Neural progenitor cell (in vitro differentiated cells): Measurements from ENCODE around the gene BAZ2A. TPM values are rescaled to one million over a fixed set of nuclear protein-coding genes. Genes with fewer than 3 reads are reported as not detected.
A peak's percentile ranks its signal among the peaks of the same experiment; 100 is the strongest.

Experiments
- DNase-seq: peaks from one replicate; pipeline ENCODE4 v3.0.0-alpha.2; 2016; ENCODE audit warnings: low spot score
- H2AFZ ChIP-seq: fragments of 200-600 bp; sonication (generic); replicated peaks from 2 replicates; pipeline ENCODE4 v1.6.1; 2016; ENCODE audit warnings: antibody characterized with exemption
- H3F3A ChIP-seq: fragments of 200-600 bp; sonication (generic); 2 replicates; pipeline ENCODE4 v1.6.1; 2016; ENCODE audit warnings: antibody characterized with exemption, low read depth
- H3K27ac ChIP-seq: fragments of 200-600 bp; sonication (generic); 2 replicates; pipeline ENCODE4 v1.5.1; 2016; ENCODE audit warnings: mild to moderate bottlenecking
- H3K27me3 ChIP-seq: fragments of 200-600 bp; sonication (generic); 2 replicates; pipeline ENCODE4 v1.6.1; 2016; ENCODE audit warnings: mild to moderate bottlenecking, moderate library complexity
- H3K36me3 ChIP-seq: fragments of 200-600 bp; sonication (generic); 2 replicates; pipeline ENCODE4 v1.5.1; 2016
- H3K4me1 ChIP-seq: fragments of 200-600 bp; sonication (generic); 2 replicates; pipeline ENCODE4 v1.6.1; 2016; ENCODE audit warnings: mixed run types
- H3K4me2 ChIP-seq: fragments of 200-600 bp; sonication (generic); 2 replicates; pipeline ENCODE4 v1.6.1; 2016
- H3K4me3 ChIP-seq: fragments of 200-600 bp; sonication (generic); 2 replicates; pipeline ENCODE4 v1.5.1; 2016
- H3K79me2 ChIP-seq: fragments of 200-600 bp; sonication (generic); 2 replicates; pipeline ENCODE4 v1.6.1; 2016; ENCODE audit warnings: low read depth
- H3K9ac ChIP-seq: fragments of 200-600 bp; sonication (generic); 2 replicates; pipeline ENCODE4 v1.6.1; 2016
- H3K9me3 ChIP-seq: fragments of 200-600 bp; sonication (generic); 2 replicates; pipeline ENCODE4 v1.5.1; 2016; ENCODE audit warnings: low read depth
- H4K20me1 ChIP-seq: fragments of 200-600 bp; sonication (generic); 2 replicates; pipeline ENCODE4 v1.6.1; 2016; ENCODE audit warnings: low read depth
- H3K27ac Mint-ChIP-seq: 3 replicates; pipeline ENCODE4 v1.8.0; 2021; ENCODE audit warnings: mixed read lengths
- H3K27me3 Mint-ChIP-seq: 2 replicates; pipeline ENCODE4 v1.8.0; 2022; ENCODE audit warnings: low read depth, mild to moderate bottlenecking, inconsistent platforms, moderate library complexity, mixed read lengths; ENCODE audit not compliant: insufficient read depth
- H3K36me3 Mint-ChIP-seq: 3 replicates; pipeline ENCODE4 v1.8.0; 2021; ENCODE audit warnings: mixed read lengths
- H3K4me1 Mint-ChIP-seq: 3 replicates; pipeline ENCODE4 v1.8.0; 2021; ENCODE audit warnings: mixed read lengths
- H3K4me3 Mint-ChIP-seq: 3 replicates; pipeline ENCODE4 v1.8.0; 2021; ENCODE audit warnings: mild to moderate bottlenecking, moderate library complexity, mixed read lengths
- H3K9me3 Mint-ChIP-seq: 3 replicates; pipeline ENCODE4 v1.8.0; 2020; ENCODE audit warnings: mixed read lengths
- EZH2 ChIP-seq: fragments of 200-600 bp; sonication (generic); IDR thresholded peaks from 2 replicates; pipeline ENCODE4 v1.6.1; 2017; ENCODE audit warnings: antibody characterized with exemption, mild to moderate bottlenecking, moderate library complexity
- EZH2phosphoT487 ChIP-seq: fragments of 200-600 bp; sonication (generic); IDR thresholded peaks from 2 replicates; pipeline ENCODE4 v1.6.1; 2017; ENCODE audit warnings: antibody characterized with exemption
- total RNA-seq: library from RNA; depleted of rRNA; stranded (reverse); fragments of >200 nt; gene quantifications from 2 replicates; pipeline ENCODE4 v1.2.3, GENCODE V29; 2015; ENCODE audit warnings: low replicate concordance
- TF ChIP-seq, protein P1 (sequence below): fragments of 200-600 bp; sonication (generic); IDR thresholded peaks from 2 replicates; pipeline ENCODE4 v1.5.1; 2017; ENCODE audit warnings: antibody characterized with exemption, mild to moderate bottlenecking

The BAZ2A gene
- total RNA-seq, 1 donor from 2014 or later: 27.1 TPM

- Histone ChIP-seq H4K20me1 (no peaks in the 10 kb centered on the region), H3K27ac (no peak overlapping the region), H3F3A (peaks cover 7% of the 10 kb centered on the region), H3K4me3 (no peak overlapping the region), H3K4me1 (peaks cover 9% of the 10 kb centered on the region), H2AFZ (no peak overlapping the region), H3K9me3 (no peaks in the 10 kb centered on the region), H3K27me3 (no peaks in the 10 kb centered on the region), H3K79me2 (no peaks in the 10 kb centered on the region), H3K4me2 (no peak overlapping the region), H3K9ac (no peak overlapping the region), H3K36me3 (no peaks in the 10 kb centered on the region)
- DNase-seq: no peak
- H3K27ac Mint-ChIP-seq: no peak overlapping the region
- H3K27me3 Mint-ChIP-seq: peaks cover 2% of the 10 kb centered on the region
- H3K4me1 Mint-ChIP-seq: peaks cover 8% of the 10 kb centered on the region
- TF ChIP-seq EZH2phosphoT487 (no peak), EZH2 (no peak)
- TF ChIP-seq, protein P1, sequence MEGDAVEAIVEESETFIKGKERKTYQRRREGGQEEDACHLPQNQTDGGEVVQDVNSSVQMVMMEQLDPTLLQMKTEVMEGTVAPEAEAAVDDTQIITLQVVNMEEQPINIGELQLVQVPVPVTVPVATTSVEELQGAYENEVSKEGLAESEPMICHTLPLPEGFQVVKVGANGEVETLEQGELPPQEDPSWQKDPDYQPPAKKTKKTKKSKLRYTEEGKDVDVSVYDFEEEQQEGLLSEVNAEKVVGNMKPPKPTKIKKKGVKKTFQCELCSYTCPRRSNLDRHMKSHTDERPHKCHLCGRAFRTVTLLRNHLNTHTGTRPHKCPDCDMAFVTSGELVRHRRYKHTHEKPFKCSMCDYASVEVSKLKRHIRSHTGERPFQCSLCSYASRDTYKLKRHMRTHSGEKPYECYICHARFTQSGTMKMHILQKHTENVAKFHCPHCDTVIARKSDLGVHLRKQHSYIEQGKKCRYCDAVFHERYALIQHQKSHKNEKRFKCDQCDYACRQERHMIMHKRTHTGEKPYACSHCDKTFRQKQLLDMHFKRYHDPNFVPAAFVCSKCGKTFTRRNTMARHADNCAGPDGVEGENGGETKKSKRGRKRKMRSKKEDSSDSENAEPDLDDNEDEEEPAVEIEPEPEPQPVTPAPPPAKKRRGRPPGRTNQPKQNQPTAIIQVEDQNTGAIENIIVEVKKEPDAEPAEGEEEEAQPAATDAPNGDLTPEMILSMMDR: no peak
- H3K4me3 Mint-ChIP-seq: no peak overlapping the region
- peaks cover 4% of the 10 kb centered on the region for H3K36me3 Mint-ChIP-seq
- no peaks in the 10 kb centered on the region for H3K9me3 Mint-ChIP-seq
Observed at GRCh38 chr12:56574210-56574609, 55.9 kb downstream of the BAZ2A start.

- no peak overlapping the region for H3K27ac ChIP-seq
- Mint-ChIP-seq H3K4me3 (no peak overlapping the region), H3K9me3 (no peaks in the 10 kb centered on the region), H3K36me3 (peaks cover 5% of the 10 kb centered on the region), H3K4me1 (peaks cover 8% of the 10 kb centered on the region), H3K27ac (no peak overlapping the region), H3K27me3 (peaks cover 4% of the 10 kb centered on the region)
- no peak overlapping the region for H3K4me3 ChIP-seq
- no peaks in the 10 kb centered on the region for H3K36me3 ChIP-seq
- no peaks in the 10 kb centered on the region for H3K9me3 ChIP-seq
- no peaks in the 10 kb centered on the region for H3K27me3 ChIP-seq
- no peaks in the 10 kb centered on the region for H3K79me2 ChIP-seq
- no peak overlapping the region for H2AFZ ChIP-seq
- DNase-seq: no peak
- H4K20me1 ChIP-seq: no peaks in the 10 kb centered on the region
- TF ChIP-seq EZH2phosphoT487 (no peak), EZH2 (no peak)
- TF ChIP-seq, protein P1: no peak
- no peak overlapping the region for H3K4me2 ChIP-seq
- H3K9ac ChIP-seq: no peak overlapping the region
- H3K4me1 ChIP-seq: peaks cover 9% of the 10 kb centered on the region
- peaks cover 7% of the 10 kb centered on the region for H3F3A ChIP-seq
Observed at GRCh38 chr12:56572288-56572687, 57.8 kb downstream of the BAZ2A start.

DNA sequence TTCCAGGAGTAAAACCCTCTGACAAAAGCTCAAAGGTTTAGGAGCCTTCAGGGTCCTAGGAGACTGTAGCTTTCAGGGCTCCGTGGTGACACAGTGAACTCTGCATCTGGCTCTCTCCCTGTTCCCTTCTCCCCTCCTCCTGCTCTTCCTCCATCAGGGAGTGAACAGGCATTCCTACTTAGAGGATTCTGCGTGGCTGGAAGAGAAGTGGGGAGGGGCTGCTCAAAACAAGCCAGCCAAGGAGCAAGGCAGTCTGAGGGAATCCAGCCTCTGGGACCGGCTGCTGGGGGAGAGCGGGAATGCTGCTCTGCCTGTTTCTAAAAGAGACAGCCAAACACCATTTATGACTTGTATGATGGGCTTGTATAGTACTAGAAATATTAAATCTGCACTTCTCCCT lies 59.0 kb downstream of the BAZ2A start:
- no peaks in the 10 kb centered on the region for H3K36me3 ChIP-seq
- H3K4me1 Mint-ChIP-seq: peaks cover 8% of the 10 kb centered on the region

DNA sequence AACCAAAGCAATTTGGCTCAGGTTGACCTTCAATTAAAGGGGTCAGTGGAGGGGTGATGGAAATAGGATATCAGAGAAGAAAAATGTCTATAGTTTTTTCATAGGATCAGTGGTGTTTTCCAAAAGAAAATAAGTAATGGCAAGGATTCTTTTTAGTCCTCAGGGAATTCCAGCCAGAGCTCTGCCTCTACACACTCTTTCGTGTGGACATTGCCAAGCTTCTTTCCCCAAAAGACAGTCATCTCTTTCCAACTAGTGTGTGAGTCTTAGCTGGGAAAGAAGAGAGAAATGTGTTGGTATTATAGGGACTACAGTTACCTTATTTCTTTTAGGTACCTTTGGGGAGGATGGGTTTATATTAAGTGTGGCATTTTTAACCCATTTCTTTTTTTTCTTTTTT lies 62.0 kb downstream of the BAZ2A start:
- H3K36me3 Mint-ChIP-seq: peaks cover 12% of the 10 kb centered on the region
- no peaks in the 10 kb centered on the region for H4K20me1 ChIP-seq
- H3K9me3 ChIP-seq: no peaks in the 10 kb centered on the region
- H3F3A ChIP-seq: peaks cover 7% of the 10 kb centered on the region
- no peaks in the 10 kb centered on the region for H3K36me3 ChIP-seq
- H3K27me3 Mint-ChIP-seq: peaks cover 4% of the 10 kb centered on the region
- H3K27ac ChIP-seq: no peak overlapping the region
- H3K79me2 ChIP-seq: no peaks in the 10 kb centered on the region
- peaks cover 15% of the 10 kb centered on the region for H3K4me1 ChIP-seq
- H3K9ac ChIP-seq: no peak overlapping the region
- peaks cover 17% of the 10 kb centered on the region for H3K4me1 Mint-ChIP-seq
- H3K27ac Mint-ChIP-seq: no peak overlapping the region
- no peaks in the 10 kb centered on the region for H3K27me3 ChIP-seq
- TF ChIP-seq EZH2: no peak
- no peak for TF ChIP-seq EZH2phosphoT487
- TF ChIP-seq, protein P1: no peak
- no peak overlapping the region for H3K4me2 ChIP-seq
- no peak for DNase-seq
- H2AFZ ChIP-seq: no peak overlapping the region
- H3K4me3 ChIP-seq: no peak overlapping the region
- no peaks in the 10 kb centered on the region for H3K9me3 Mint-ChIP-seq
- no peak overlapping the region for H3K4me3 Mint-ChIP-seq

More for the DNA sequence above, 59.0 kb downstream of the BAZ2A start:
- Histone ChIP-seq H3K27ac (peak overlapping the region; percentile 65), H2AFZ (no peak overlapping the region), H3K4me1 (peaks cover 9% of the 10 kb centered on the region), H3K9me3 (no peaks in the 10 kb centered on the region), H3K79me2 (no peaks in the 10 kb centered on the region), H3K4me3 (no peak overlapping the region), H4K20me1 (no peaks in the 10 kb centered on the region), H3F3A (peaks cover 7% of the 10 kb centered on the region), H3K9ac (peak overlapping the region; percentile 44), H3K27me3 (no peaks in the 10 kb centered on the region), H3K4me2 (peak overlapping the region; percentile 58)
- H3K4me3 Mint-ChIP-seq: peak overlapping the region; percentile 20
- no peaks in the 10 kb centered on the region for H3K9me3 Mint-ChIP-seq
- DNase-seq: peak; percentile 60
- H3K27me3 Mint-ChIP-seq: peaks cover 4% of the 10 kb centered on the region
- TF ChIP-seq EZH2: no peak
- no peak overlapping the region for H3K27ac Mint-ChIP-seq
- peaks cover 5% of the 10 kb centered on the region for H3K36me3 Mint-ChIP-seq
